H1 (cell line): ENCODE measurements around the gene BPIFB3. TPM values are rescaled to one million over a fixed set of nuclear protein-coding genes. Genes with fewer than 3 reads are reported as not detected.

Experiments used
- CTCF ChIA-PET: fragments of 300-600 bp; sonication (Branson Sonifier 250); formaldehyde crosslinking; loops from one replicate; lab custom pipeline; 2021; ENCODE audit not compliant: partially characterized antibody; lab: Charles Lee
- POLR2A ChIA-PET: fragments of 300-600 bp; sonication (Branson Sonifier 250); formaldehyde crosslinking; loops from one replicate; lab custom pipeline; 2021; ENCODE audit warnings: inconsistent platforms; ENCODE audit not compliant: partially characterized antibody; lab: Charles Lee
- DNase-seq, 2 experiments: peaks; one replicate each; pipeline versions ENCODE4 v3.0.0 to v3.0.0-alpha.2; 2010 to 2022; ENCODE audit warnings: low spot score in 2 of 2, low read depth in 1 of 2, mixed read lengths in 1 of 2
- FAIRE-seq: peaks from 2 replicates; lab custom pipeline; 2011; peaks lifted over from hg19 to GRCh38; lab: Jason Lieb, UNC
- H2AFZ ChIP-seq: 2 replicates; pipeline ENCODE4 v1.8.1; 2012; ENCODE audit warnings: low read length, inconsistent platforms
- H2AK5ac ChIP-seq: 2 replicates; pipeline ENCODE4 v1.6.1; 2013; ENCODE audit warnings: low read depth, low read length
- H2BK120ac ChIP-seq: replicated peaks from 2 replicates; pipeline ENCODE3; 2013; ENCODE audit warnings: low read depth, low read length, inconsistent platforms
- H2BK12ac ChIP-seq: 2 replicates; pipeline ENCODE4 v1.6.1; 2013; ENCODE audit warnings: low read depth, low read length
- H2BK15ac ChIP-seq: 2 replicates; pipeline ENCODE4 v1.6.1; 2013; ENCODE audit warnings: low read length
- H2BK20ac ChIP-seq: 2 replicates; pipeline ENCODE4 v1.6.1; 2013; ENCODE audit warnings: low read length
- H2BK5ac ChIP-seq: 2 replicates; pipeline ENCODE4 v1.6.1; 2013; ENCODE audit warnings: low read depth, low read length
- H3K14ac ChIP-seq: 2 replicates; pipeline ENCODE4 v1.6.1; 2013; ENCODE audit warnings: inconsistent platforms; ENCODE audit not compliant: insufficient read length
- H3K18ac ChIP-seq: 2 replicates; pipeline ENCODE4 v1.6.1; 2013; ENCODE audit warnings: low read length; ENCODE audit errors: extremely low read depth
- H3K23ac ChIP-seq: 2 replicates; pipeline ENCODE4 v1.6.1; 2013; ENCODE audit warnings: inconsistent platforms; ENCODE audit not compliant: insufficient read length
- H3K23me2 ChIP-seq: 2 replicates; pipeline ENCODE4 v1.6.1; 2013; ENCODE audit warnings: low read depth, low read length
- H3K27ac ChIP-seq: 2 replicates; pipeline ENCODE4 v1.6.1; 2011; ENCODE audit warnings: low read depth, low read length, inconsistent platforms
- H3K27me3 ChIP-seq, 4 experiments: replicated peaks in 1 of 4; 1 replicate in 1 of 4; 2 replicates in 3 of 4; pipeline versions ENCODE4 v1.6.1 to v1.8.1; 2011 to 2013; ENCODE audit warnings: low read length in 3 of 4, mild to moderate bottlenecking in 3 of 4, inconsistent platforms in 2 of 4, mixed read lengths in 2 of 4, moderate library complexity in 1 of 4; ENCODE audit not compliant: control insufficient read depth in 3 of 4, insufficient read depth in 3 of 4; ENCODE audit errors: extremely low read depth in 1 of 4
- H3K36me3 ChIP-seq, 4 experiments: 2 replicates each; pipeline versions ENCODE4 v1.6.1 to v1.8.1; 2011 to 2013; ENCODE audit warnings: mild to moderate bottlenecking in 4 of 4, low read length in 3 of 4, moderate library complexity in 2 of 4, control low read depth in 1 of 4, inconsistent platforms in 1 of 4; ENCODE audit not compliant: insufficient read depth in 4 of 4, control insufficient read depth in 2 of 4
- H3K4ac ChIP-seq: replicated peaks from 2 replicates; pipeline ENCODE3; 2013; ENCODE audit warnings: low read length, low read depth, mixed read lengths, inconsistent platforms; ENCODE audit not compliant: insufficient read length
- H3K4me1 ChIP-seq, 4 experiments: replicated peaks in 1 of 4; 1 replicate in 1 of 4; 2 replicates in 3 of 4; pipeline versions ENCODE4 v1.6.1 to v1.8.1; 2011 to 2013; ENCODE audit warnings: low read length in 3 of 4, inconsistent platforms in 2 of 4, mixed read lengths in 1 of 4; ENCODE audit not compliant: insufficient read depth in 4 of 4, control insufficient read depth in 3 of 4
- H3K4me2 ChIP-seq, 2 experiments: 2 replicates each; pipeline versions ENCODE4 v1.6.1 to v1.8.1; 2011 to 2013; ENCODE audit warnings: low read depth in 2 of 2, low read length in 2 of 2, control low read depth in 1 of 2, inconsistent platforms in 1 of 2, mild to moderate bottlenecking in 1 of 2; ENCODE audit not compliant: insufficient read depth in 1 of 2
- H3K4me3 ChIP-seq, 4 experiments: fragments of 200-600, 300-600 bp in 1 of 4; sonication (generic), shearing (Covaris generic), sonication (Bioruptor Twin) in 1 of 4; 2 replicates each; pipeline versions ENCODE4 v1.5.1 to v1.8.1; 2011 to 2016; ENCODE audit warnings: low read length in 4 of 4, low read depth in 3 of 4, control low read depth in 2 of 4, inconsistent platforms in 2 of 4, mild to moderate bottlenecking in 2 of 4, mixed read lengths in 1 of 4, moderate library complexity in 1 of 4; ENCODE audit not compliant: insufficient read depth in 2 of 4; ENCODE audit errors: extremely low read depth in 1 of 4
- H3K56ac ChIP-seq: replicated peaks from 2 replicates; pipeline ENCODE3; 2013; ENCODE audit warnings: low read depth, mild to moderate bottlenecking, mixed read lengths, low read length, inconsistent platforms; ENCODE audit not compliant: insufficient read length
- H3K79me1 ChIP-seq: 2 replicates; pipeline ENCODE4 v1.6.1; 2013; ENCODE audit warnings: low read depth, low read length, control low read depth
- H3K79me2 ChIP-seq, 2 experiments: 2 replicates each; pipeline versions ENCODE4 v1.6.1 to v1.8.1; 2012 to 2013; ENCODE audit warnings: low read length in 2 of 2, mild to moderate bottlenecking in 2 of 2, inconsistent platforms in 1 of 2; ENCODE audit not compliant: insufficient read depth in 2 of 2, control insufficient read depth in 1 of 2
- H3K9ac ChIP-seq, 4 experiments: replicated peaks in 1 of 4; 1 replicate in 1 of 4; 2 replicates in 3 of 4; pipeline versions ENCODE4 v1.6.1 to v1.8.1; 2011 to 2013; ENCODE audit warnings: low read depth in 3 of 4, low read length in 3 of 4, control low read depth in 2 of 4, mild to moderate bottlenecking in 2 of 4, moderate library complexity in 2 of 4, inconsistent platforms in 1 of 4; ENCODE audit errors: extremely low read depth in 1 of 4
- H3K9me3 ChIP-seq, 2 experiments: 2 replicates each; pipeline versions ENCODE4 v1.6.1 to v1.8.1; 2012 to 2013; ENCODE audit warnings: mild to moderate bottlenecking in 2 of 2, moderate library complexity in 2 of 2, control low read depth in 1 of 2, inconsistent platforms in 1 of 2, low read depth in 1 of 2, low read length in 1 of 2, mixed read lengths in 1 of 2; ENCODE audit not compliant: insufficient read depth in 2 of 2
- H4K20me1 ChIP-seq, 2 experiments: replicated peaks in 1 of 2; 2 replicates each; pipeline versions ENCODE3 to v1.8.1; 2011 to 2013; ENCODE audit warnings: inconsistent platforms in 2 of 2, low read length in 2 of 2, mild to moderate bottlenecking in 1 of 2; ENCODE audit not compliant: insufficient read depth in 2 of 2, control insufficient read depth in 1 of 2
- H4K5ac ChIP-seq: 2 replicates; pipeline ENCODE4 v1.6.1; 2013; ENCODE audit warnings: low read length, low read depth, mixed read lengths, inconsistent platforms; ENCODE audit not compliant: insufficient read length
- H4K8ac ChIP-seq: 2 replicates; pipeline ENCODE4 v1.8.0; 2013; ENCODE audit warnings: mild to moderate bottlenecking, moderate library complexity, low read length, inconsistent platforms; ENCODE audit not compliant: insufficient read depth; ENCODE audit errors: extremely low read depth
- H4K91ac ChIP-seq: replicated peaks from 2 replicates; pipeline ENCODE3; 2013; ENCODE audit warnings: low read length, mixed read lengths, inconsistent platforms; ENCODE audit not compliant: insufficient read length
- CEBPB ChIP-seq: IDR thresholded peaks from 2 replicates; pipeline ENCODE4 v1.6.1; 2012; ENCODE audit warnings: low read depth, low read length
- CREB1 ChIP-seq: IDR thresholded peaks from 2 replicates; pipeline ENCODE4 v1.6.1; 2012; ENCODE audit warnings: inconsistent platforms
- EP300 ChIP-seq, 2 experiments: IDR thresholded peaks; 1 replicate in 1 of 2; 2 replicates in 1 of 2; pipeline ENCODE4 v1.6.1; 2011 to 2012; ENCODE audit warnings: low read depth in 2 of 2, low read length in 2 of 2, mild to moderate bottlenecking in 2 of 2, borderline replicate concordance in 1 of 2, inconsistent platforms in 1 of 2, moderate library complexity in 1 of 2
- EZH2 ChIP-seq: fragments of 200-600 bp; sonication (generic); IDR thresholded peaks from 2 replicates; pipeline ENCODE4 v1.7.1; 2012; ENCODE audit warnings: low read depth, mild to moderate bottlenecking, moderate library complexity, low read length, inconsistent platforms; ENCODE audit not compliant: severe bottlenecking
- FOSL1 ChIP-seq: IDR thresholded peaks from 2 replicates; pipeline ENCODE4 v1.6.1; 2011; ENCODE audit warnings: mild to moderate bottlenecking, low read depth, low read length, moderate library complexity; ENCODE audit not compliant: insufficient read depth
- HDAC2 ChIP-seq, 2 experiments: fragments of 300-600 bp in 1 of 2; sonication (generic) in 1 of 2; IDR thresholded peaks; 2 replicates each; pipeline ENCODE4 v1.6.1; 2011 to 2012; ENCODE audit warnings: low read depth in 2 of 2, low read length in 2 of 2, mild to moderate bottlenecking in 2 of 2, moderate library complexity in 2 of 2, borderline replicate concordance in 1 of 2, inconsistent platforms in 1 of 2
- MAFK ChIP-seq: IDR thresholded peaks from 2 replicates; pipeline ENCODE4 v1.6.1; 2012; ENCODE audit warnings: low read depth, mild to moderate bottlenecking, improper control_type of control experiment, low read length
- PHF8 ChIP-seq: fragments of 200-600 bp; sonication (generic); conservative IDR thresholded peaks from 2 replicates; pipeline ENCODE4 v1.7.1; 2012; ENCODE audit warnings: low read depth, mild to moderate bottlenecking, inconsistent platforms, low read length, moderate library complexity
- POLR2AphosphoS5 ChIP-seq: IDR thresholded peaks from 2 replicates; pipeline ENCODE4 v1.6.1; 2011; ENCODE audit warnings: low read depth, low read length
- POU5F1 ChIP-seq: IDR thresholded peaks from 2 replicates; pipeline ENCODE4 v1.6.1; 2011; ENCODE audit warnings: low read depth, mild to moderate bottlenecking, low read length, moderate library complexity
- SRF ChIP-seq: IDR thresholded peaks from 2 replicates; pipeline ENCODE4 v1.6.1; 2011; ENCODE audit warnings: mild to moderate bottlenecking, low read depth, low read length, moderate library complexity
- TCF12 ChIP-seq: IDR thresholded peaks from 2 replicates; pipeline ENCODE4 v1.6.1; 2011; ENCODE audit warnings: low read depth, mild to moderate bottlenecking, low read length
- USF2 ChIP-seq: IDR thresholded peaks from 2 replicates; pipeline ENCODE4 v1.6.1; 2011; ENCODE audit warnings: low read length, improper control_type of control experiment
- ZNF274 ChIP-seq: IDR thresholded peaks from 2 replicates; pipeline ENCODE4 v1.7.0; 2012; ENCODE audit warnings: low read length, borderline replicate concordance; ENCODE audit errors: extremely low read depth
- WGBS, 2 experiments: shearing (Covaris generic) in 1 of 2; methylation state at CpG; one replicate each; pipeline versions ENCODE4 v1.1.6 to v1.1.7; 2013 to 2015; ENCODE audit warnings: low lambda C conversion rate in 2 of 2, mixed read lengths in 2 of 2, inconsistent platforms in 1 of 2, low coverage in 1 of 2, missing lambda C conversion rate in 1 of 2; ENCODE audit not compliant: insufficient replicate concordance in 2 of 2, insufficient coverage in 1 of 2, insufficient read length in 1 of 2; ENCODE audit errors: extremely low coverage in 1 of 2, missing lambda C conversion rate in 1 of 2; 5-methylcytosine and 5-hydroxymethylcytosine counted together
- polyA plus RNA-seq, 7 experiments: library from polyadenylated mRNA; depleted of rRNA in 3 of 7; stranded (reverse) in 5 of 7; unstranded in 2 of 7; fragments of >200 nt in 5 of 7; fragments of 200-250 nt in 2 of 7; gene quantifications; 1 replicate in 5 of 7; 2 replicates in 1 of 7; 4 replicates in 1 of 7; pipeline versions ENCODE4 v1.2.1 to v1.2.3, GENCODE V29; 2011 to 2013; ENCODE audit warnings: missing spikeins in 2 of 7, mixed read lengths in 2 of 7
- total RNA-seq: library from RNA; stranded (reverse); fragmentation: NEBNext Ultra II Directional; extraction: Animal tissue kit (Norgen Biotek cat#: 25700); gene quantifications from 2 replicates; pipeline ENCODE4 v1.2.1, GENCODE V29; 2021

The BPIFB3 gene
- total and polyA plus RNA-seq, 2 of the 8 experiments (the other 6 are each of a cell fraction or from before 2014, with no cell fraction given) = not detected

- Histone ChIP-seq H3K9me3 (no peaks in the 10 kb centered on the region), H3K79me2 (no peaks in the 10 kb centered on the region), H3K27ac (no peak overlapping the region), H4K5ac (no peak overlapping the region), H4K8ac (no peak overlapping the region), H3K79me1 (no peaks in the 10 kb centered on the region), H2AK5ac (no peak overlapping the region), H2BK12ac (no peak overlapping the region), H3K4me2 (no peak overlapping the region), H3K4me1 (no peaks in the 10 kb centered on the region), H2BK20ac (no peak overlapping the region), H3K23ac (no peak overlapping the region), H3K56ac (no peak overlapping the region), H2BK120ac (no peak overlapping the region), H2BK5ac (no peak overlapping the region), H3K9ac (no peak overlapping the region), H2BK15ac (no peak overlapping the region), H3K23me2 (peaks cover 6% of the 10 kb centered on the region; the same call in 1 of the 2 replicates), H3K14ac (no peak overlapping the region), H3K18ac (no peak overlapping the region), H3K4ac (no peak overlapping the region), H3K4me3 (no peak overlapping the region), H4K91ac (no peak overlapping the region), H2AFZ (no peak overlapping the region), H3K27me3 (no peaks in the 10 kb centered on the region), H4K20me1 (peaks cover 0 to 2% of the 10 kb centered on the region in 2 experiments), H3K36me3 (no peaks in the 10 kb centered on the region)
- CTCF ChIA-PET = interaction anchor here (0.6 to 1.3 kb wide), 3 partner anchors 16 to 1540 kb away, joined by 3 to 5 read pairs (median 4); no protein-coding TSS in a partner anchor
- FAIRE-seq = no peak
- POLR2A ChIA-PET = no interaction called here
- 70% methylated on average over 5 of the region's 5 CpGs; no CpG with 5 or more reads in 1 of the 2 experiments for WGBS, 2 experiments
- no peak for DNase-seq
- TF ChIP-seq TCF12 (no peak), SRF (no peak), CEBPB (no peak), HDAC2 (IDR thresholded peaks at IDR 0.05; ENCODE audit: borderline replicate concordance in 1 of 2, low read depth in 2 of 2, low read length in 2 of 2) (no peak), CREB1 (no peak), POLR2AphosphoS5 (no peak), EP300 (IDR thresholded peaks at IDR 0.05; ENCODE audit: borderline replicate concordance in 1 of 2, low read depth in 2 of 2, low read length in 2 of 2) (no peak), USF2 (no peak), FOSL1 (no peak), ZNF274 (no peak), MAFK (no peak), POU5F1 (no peak), PHF8 (no peak), EZH2 (no peak)
These were observed 20.3 kb upstream of the BPIFB3 start for GRCh38 chr20:33033381-33033780.
